Dedifferentiated amniotic fluid mesenchymal stem cell (primary cell): ENCODE measurements around the gene KCNMB3.
A peak's percentile ranks its signal among the peaks of the same experiment; 100 is the strongest.
"Not testable (repeated sequence)": the region's sequence is repeated elsewhere in the genome, so short reads cannot be mapped to it uniquely, and the experiment has no call there.

Source experiments
- DNase-seq: peaks from one replicate; pipeline ENCODE4 v3.0.0-alpha.2; 2016; ENCODE audit errors: extremely low spot score

KCNMB3 gene

GRCh38 chr3:179264449-179264848, 13.5 kb upstream of the KCNMB3 start:
- DNase-seq = no peak

GRCh38 chr3:179263134-179263533, 12.2 kb upstream of the KCNMB3 start:
- no peak for DNase-seq

GRCh38 chr3:179260949-179261765, 10.2 kb upstream of the KCNMB3 start:
- DNase-seq = peak; percentile 45

GRCh38 chr3:179259959-179260756, 9.2 kb upstream of the KCNMB3 start:
- not testable (repeated sequence) for DNase-seq

GRCh38 chr3:179258820-179259219, 7.9 kb upstream of the KCNMB3 start:
- DNase-seq = no peak

- not testable (repeated sequence) for DNase-seq
Observed at GRCh38 chr3:179257742-179258141, 6.8 kb upstream of the KCNMB3 start.

- no peak for DNase-seq
Observed at GRCh38 chr3:179256813-179257212, 5.9 kb upstream of the KCNMB3 start.

GRCh38 chr3:179247289-179248015, 3.5 kb downstream of the KCNMB3 start:
- DNase-seq = no peak

GRCh38 chr3:179244878-179245277, 6.0 kb downstream of the KCNMB3 start:
- DNase-seq = no peak

GRCh38 chr3:179242859-179243258, 8.1 kb downstream of the KCNMB3 start:
- DNase-seq = not testable (repeated sequence)

GRCh38 chr3:179240299-179240698, 10.6 kb downstream of the KCNMB3 start:
- DNase-seq = not testable (repeated sequence)

- no peak for DNase-seq
Observed at GRCh38 chr3:179236669-179237301, 14.1 kb downstream of the KCNMB3 start.

GRCh38 chr3:179234199-179234598, 16.7 kb downstream of the KCNMB3 start:
- peak; percentile 53 for DNase-seq

GRCh38 chr3:179233043-179233442, 17.9 kb downstream of the KCNMB3 start:
- DNase-seq = no peak

GRCh38 chr3:179229177-179229576, 21.7 kb downstream of the KCNMB3 start:
- DNase-seq = no peak

- no peak for DNase-seq
Observed at GRCh38 chr3:179227349-179227748, 23.6 kb downstream of the KCNMB3 start.

GRCh38 chr3:179224584-179224983, 26.3 kb downstream of the KCNMB3 start:
- no peak for DNase-seq

- no peak for DNase-seq
Observed at GRCh38 chr3:179223548-179223947, 27.4 kb downstream of the KCNMB3 start.

GRCh38 chr3:179218213-179218612, 32.7 kb downstream of the KCNMB3 start:
- not testable (repeated sequence) for DNase-seq

GRCh38 chr3:179215550-179215949, 35.4 kb downstream of the KCNMB3 start:
- DNase-seq = not testable (repeated sequence)

- no peak for DNase-seq
Observed at GRCh38 chr3:179200790-179201189, 50.1 kb downstream of the KCNMB3 start.

GRCh38 chr3:179196700-179197099, 54.2 kb downstream of the KCNMB3 start:
- DNase-seq = no peak
